NCI-H446 treated with DMSO at 0.1 percent for 48 hours (cell line): ENCODE measurements around the gene GOLGA6L7.
"Not testable (repeated sequence)": the region's sequence is repeated elsewhere in the genome, so short reads cannot be mapped to it uniquely, and the experiment has no call there.

Experiments
- DNase-seq: peaks from one replicate; lab custom pipeline; 2025; lab: John Stamatoyannopoulos, UW

Gene GOLGA6L7

GRCh38 chr15:28884151-28884940, 35.9 kb upstream of the GOLGA6L7 start:
- no peak for DNase-seq

- DNase-seq, result no peak
Observed at GRCh38 chr15:28881600-28881999, 33.2 kb upstream of the GOLGA6L7 start.

GRCh38 chr15:28881170-28881569, 32.7 kb upstream of the GOLGA6L7 start:
- DNase-seq, result no peak

- no peak for DNase-seq
Observed at GRCh38 chr15:28880680-28881079, 32.2 kb upstream of the GOLGA6L7 start.

GRCh38 chr15:28879551-28879950, 31.1 kb upstream of the GOLGA6L7 start:
- no peak for DNase-seq

GRCh38 chr15:28878209-28878608, 29.8 kb upstream of the GOLGA6L7 start:
- DNase-seq, result no peak

- no peak for DNase-seq
Observed at GRCh38 chr15:28876845-28877185, 28.4 kb upstream of the GOLGA6L7 start.

GRCh38 chr15:28876131-28876844, 27.8 kb upstream of the GOLGA6L7 start:
- DNase-seq, result no peak

GRCh38 chr15:28875461-28876000, 27.1 kb upstream of the GOLGA6L7 start:
- DNase-seq, result no peak

GRCh38 chr15:28873585-28874190, 25.2 kb upstream of the GOLGA6L7 start:
- peak; percentile 24 for DNase-seq

- no peak for DNase-seq
Observed at GRCh38 chr15:28873006-28873405, 24.6 kb upstream of the GOLGA6L7 start.

GRCh38 chr15:28871168-28871567, 22.7 kb upstream of the GOLGA6L7 start:
- DNase-seq, result no peak

GRCh38 chr15:28868744-28869345, 20.4 kb upstream of the GOLGA6L7 start:
- no peak for DNase-seq

- not testable (repeated sequence) for DNase-seq
Observed at GRCh38 chr15:28861589-28862293, 13.3 kb upstream of the GOLGA6L7 start.

- no peak for DNase-seq
Observed at GRCh38 chr15:28861031-28861534, 12.6 kb upstream of the GOLGA6L7 start.

GRCh38 chr15:28854578-28854977, 6.1 kb upstream of the GOLGA6L7 start:
- not testable (repeated sequence) for DNase-seq

- not testable (repeated sequence) for DNase-seq
Observed at GRCh38 chr15:28853654-28854053, 5.2 kb upstream of the GOLGA6L7 start.

GRCh38 chr15:28849766-28850165, 1.3 kb upstream of the GOLGA6L7 start:
- not testable (repeated sequence) for DNase-seq

GRCh38 chr15:28849271-28849670, 827 bp upstream of the GOLGA6L7 start:
- DNase-seq, result not testable (repeated sequence)

- not testable (repeated sequence) for DNase-seq
Observed at GRCh38 chr15:28847959-28848358, 485 bp downstream of the GOLGA6L7 start.

GRCh38 chr15:28847247-28847646, 1.2 kb downstream of the GOLGA6L7 start:
- not testable (repeated sequence) for DNase-seq
